ENCODE measurements around the gene WDR62.

DNA sequence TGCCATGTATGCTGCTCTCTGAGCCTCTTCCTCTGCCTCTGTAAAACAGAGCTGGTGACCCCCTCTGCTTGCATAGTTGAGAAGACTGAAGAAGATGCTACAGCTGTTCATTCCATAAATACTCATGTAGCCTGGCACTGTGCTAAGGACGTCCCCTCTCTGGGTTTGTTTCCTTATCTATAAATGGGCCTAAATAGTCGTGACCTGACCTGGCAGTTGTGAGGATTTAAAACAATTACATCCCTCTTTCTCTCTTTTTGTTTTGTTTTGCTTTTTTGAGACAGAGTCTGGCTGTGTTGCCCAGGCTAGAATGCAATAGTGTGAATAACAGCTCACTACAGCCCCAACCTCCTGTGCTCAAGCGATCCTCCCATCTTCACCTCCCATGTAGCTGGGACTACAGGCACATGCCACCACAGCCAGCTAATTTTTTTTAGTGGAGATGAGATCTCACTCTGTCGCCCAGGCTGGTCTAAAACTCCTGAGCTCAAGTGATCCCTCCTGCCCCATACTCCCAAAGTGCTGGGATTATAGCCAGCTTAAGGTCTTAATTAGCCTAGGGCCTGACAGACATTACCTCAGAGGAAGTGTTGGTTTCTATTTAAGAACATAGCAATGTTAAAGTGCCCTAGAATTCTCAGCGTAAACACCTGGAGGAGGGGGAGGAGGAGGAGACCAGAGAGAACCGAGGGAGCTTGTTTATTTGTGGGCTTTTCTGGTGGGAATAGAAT is 4.6 kb downstream of the WDR62 start:
- TF ChIP-seq POLR2A (IDR thresholded peaks at IDR 0.05), result no peak
- TF ChIP-seq, protein P1, sequence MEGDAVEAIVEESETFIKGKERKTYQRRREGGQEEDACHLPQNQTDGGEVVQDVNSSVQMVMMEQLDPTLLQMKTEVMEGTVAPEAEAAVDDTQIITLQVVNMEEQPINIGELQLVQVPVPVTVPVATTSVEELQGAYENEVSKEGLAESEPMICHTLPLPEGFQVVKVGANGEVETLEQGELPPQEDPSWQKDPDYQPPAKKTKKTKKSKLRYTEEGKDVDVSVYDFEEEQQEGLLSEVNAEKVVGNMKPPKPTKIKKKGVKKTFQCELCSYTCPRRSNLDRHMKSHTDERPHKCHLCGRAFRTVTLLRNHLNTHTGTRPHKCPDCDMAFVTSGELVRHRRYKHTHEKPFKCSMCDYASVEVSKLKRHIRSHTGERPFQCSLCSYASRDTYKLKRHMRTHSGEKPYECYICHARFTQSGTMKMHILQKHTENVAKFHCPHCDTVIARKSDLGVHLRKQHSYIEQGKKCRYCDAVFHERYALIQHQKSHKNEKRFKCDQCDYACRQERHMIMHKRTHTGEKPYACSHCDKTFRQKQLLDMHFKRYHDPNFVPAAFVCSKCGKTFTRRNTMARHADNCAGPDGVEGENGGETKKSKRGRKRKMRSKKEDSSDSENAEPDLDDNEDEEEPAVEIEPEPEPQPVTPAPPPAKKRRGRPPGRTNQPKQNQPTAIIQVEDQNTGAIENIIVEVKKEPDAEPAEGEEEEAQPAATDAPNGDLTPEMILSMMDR (IDR thresholded peaks at IDR 0.05), result no peak

All from ovary (tissue), 3 donors.